ENCODE results near the gene TMTC1.

TMTC1 gene

DNA sequence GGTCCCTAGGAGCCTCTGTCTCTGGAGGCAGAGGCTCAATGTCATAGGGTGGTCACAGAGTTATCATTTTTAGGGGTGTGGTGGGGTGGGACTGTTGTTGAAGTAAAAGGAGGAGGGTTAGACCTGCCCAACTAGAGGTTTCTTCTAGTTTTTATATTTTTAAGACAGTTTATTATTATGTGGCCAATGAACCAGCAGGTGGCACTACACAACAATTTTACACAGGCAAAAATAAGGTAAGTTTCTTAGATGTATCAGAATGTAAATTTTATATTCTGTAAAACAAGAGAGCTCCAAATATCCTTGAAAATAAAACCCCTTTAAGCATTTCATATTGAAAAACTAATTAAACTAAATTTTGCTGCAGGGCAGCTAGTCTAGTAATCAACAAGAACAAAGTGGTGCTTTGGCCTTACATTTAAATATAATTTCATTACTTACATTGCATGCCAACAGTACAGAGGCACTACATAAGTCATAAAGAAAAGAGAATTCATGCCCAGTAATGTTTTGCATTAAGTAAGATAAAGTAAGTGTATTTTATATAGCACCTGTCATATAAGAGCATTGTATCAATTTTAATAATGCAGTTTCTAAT is 264.1 kb downstream of the TMTC1 start:
- no peak for DNase-seq

- DNase-seq: no peak
These were observed 265.3 kb downstream of the TMTC1 start for GRCh38 chr12:29518407-29518806.

GRCh38 chr12:29517264-29517663 is 266.5 kb downstream of the TMTC1 start:
- DNase-seq: no peak

DNA sequence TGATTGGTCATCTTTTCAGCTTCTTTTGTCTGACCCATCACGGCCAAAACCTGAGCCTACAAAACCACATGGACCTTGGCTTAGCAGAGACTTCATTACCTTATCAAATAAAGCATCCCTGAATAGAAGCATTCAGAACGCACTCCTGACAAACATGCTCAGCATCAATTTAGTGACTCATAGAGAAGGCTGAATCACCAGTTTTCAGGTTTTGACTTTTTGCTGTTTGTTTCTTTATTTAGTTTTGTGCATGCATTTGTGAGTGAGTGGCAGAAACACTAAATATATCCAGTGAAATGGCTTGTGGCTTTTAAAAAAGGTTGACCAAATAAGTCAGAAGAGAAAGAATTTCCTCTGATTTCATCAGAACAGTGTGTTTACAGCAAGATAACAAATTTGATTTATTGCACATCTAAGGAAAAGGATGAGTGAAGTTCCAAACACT is 267.3 kb downstream of the TMTC1 start:
- DNase-seq: no peak

- no peak for DNase-seq
These were observed 273.1 kb downstream of the TMTC1 start for GRCh38 chr12:29510591-29511185.

DNA sequence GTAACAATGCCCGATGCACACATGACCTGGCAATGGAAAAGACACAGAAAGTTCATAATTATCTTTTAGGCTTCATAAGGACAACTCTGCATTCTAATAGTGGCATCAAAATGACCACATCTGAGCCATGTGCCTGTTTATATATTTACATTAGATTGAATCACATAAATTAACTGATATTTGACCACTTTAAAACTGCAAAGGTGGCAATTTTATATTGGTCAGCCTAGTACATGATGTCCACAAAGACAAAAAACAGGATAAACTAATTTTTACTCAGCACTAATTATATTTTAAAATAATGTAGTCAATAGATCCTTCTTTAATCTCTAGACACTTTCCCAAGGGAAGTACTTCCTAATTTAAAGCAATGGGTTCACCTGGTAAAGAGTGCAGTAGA is 274.2 kb downstream of the TMTC1 start:
- DNase-seq: no peak

GRCh38 chr12:29508949-29509348 is 274.8 kb downstream of the TMTC1 start:
- DNase-seq: no peak

- DNase-seq: no peak
These were observed 278.6 kb downstream of the TMTC1 start for GRCh38 chr12:29505122-29505521.

DNA sequence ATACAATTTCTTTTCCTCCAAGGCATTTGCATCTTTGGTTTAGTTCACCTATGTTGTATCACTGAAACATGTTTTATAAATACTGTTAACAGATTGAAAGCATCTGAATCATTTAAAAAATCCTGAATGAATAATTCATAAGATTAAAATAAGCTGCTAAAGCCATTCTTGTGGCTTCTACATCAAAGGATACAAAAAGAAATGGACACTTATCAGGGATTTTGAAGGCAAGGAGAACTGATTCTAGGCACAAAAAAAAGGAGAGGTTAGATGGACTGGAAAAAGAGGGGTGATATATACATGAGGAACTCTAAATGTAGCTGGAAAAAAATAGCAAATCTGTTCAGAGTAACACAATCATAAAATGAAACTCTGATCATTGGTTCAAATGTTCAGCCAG is 280.5 kb downstream of the TMTC1 start:
- no peak for DNase-seq

DNA sequence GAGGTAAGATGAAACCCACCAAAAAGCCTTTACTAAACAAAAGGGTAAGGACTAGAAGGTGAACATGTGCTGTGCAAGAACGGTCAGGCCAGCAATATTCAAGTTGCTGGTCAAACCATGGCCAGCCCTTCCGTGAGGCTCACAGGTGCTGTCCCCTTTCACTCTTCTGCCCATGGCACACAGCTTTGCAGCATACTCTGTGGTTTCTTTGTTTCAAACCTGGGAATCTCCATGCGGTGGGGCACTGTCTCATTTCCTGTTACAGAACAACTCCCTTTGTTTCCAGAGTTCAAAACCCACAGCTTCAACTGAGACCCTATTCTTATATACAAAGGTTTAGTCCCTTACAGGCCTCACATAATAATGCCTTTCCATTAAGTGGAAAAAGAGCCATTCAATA is 284.5 kb downstream of the TMTC1 start:
- no peak for DNase-seq

GRCh38 chr12:29497588-29497987 is 286.2 kb downstream of the TMTC1 start, which contains the start of gene OVCH1:
Gene OVCH1, minus strand, starts transcription at chr12:29497686. Its CDS starts 0 bp downstream, at chr12:29497686.
- no peak for DNase-seq

DNA sequence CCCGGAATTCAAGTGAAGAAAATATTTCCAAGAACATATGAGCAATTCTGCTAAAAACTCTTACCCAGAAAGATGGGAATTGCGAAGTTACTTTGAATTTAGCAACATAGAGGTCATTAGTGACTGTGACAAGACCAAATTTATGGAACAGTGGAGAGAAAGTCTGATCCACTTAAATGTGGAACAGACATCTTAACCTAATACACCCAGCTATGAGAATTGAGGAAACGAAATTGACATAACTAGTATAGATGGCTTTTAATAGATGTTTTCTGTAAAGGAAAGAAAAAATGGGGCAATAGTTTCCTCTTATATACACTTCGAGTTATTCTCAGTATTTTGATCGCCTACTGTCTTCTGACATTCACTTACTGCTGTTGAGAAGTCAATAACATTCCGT is 290.9 kb downstream of the TMTC1 start:
- DNase-seq: peak; percentile 49

- DNase-seq: no peak
These were observed 296.8 kb downstream of the TMTC1 start for GRCh38 chr12:29486972-29487371.

GRCh38 chr12:29463198-29463597 is 320.5 kb downstream of the TMTC1 start:
- no peak for DNase-seq

DNA sequence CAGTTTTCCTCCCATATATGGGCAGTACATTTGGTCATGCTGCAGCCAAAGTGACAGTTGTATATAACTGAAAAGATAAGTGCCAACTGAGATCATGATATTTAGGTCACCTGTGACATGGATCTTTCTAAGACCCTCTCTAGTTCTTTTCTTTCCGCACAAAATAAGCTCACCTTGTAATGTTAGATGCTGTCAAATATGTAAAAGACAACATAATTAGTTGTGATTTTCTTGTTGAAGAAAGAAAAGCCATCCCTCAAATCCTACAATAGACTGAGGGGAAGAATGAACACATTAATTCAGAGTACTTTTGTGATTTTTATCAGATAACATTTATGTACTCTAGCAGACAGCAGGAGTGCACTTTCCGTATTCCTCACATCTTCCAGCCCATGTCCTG is 323.7 kb downstream of the TMTC1 start:
- DNase-seq: no peak

DNA sequence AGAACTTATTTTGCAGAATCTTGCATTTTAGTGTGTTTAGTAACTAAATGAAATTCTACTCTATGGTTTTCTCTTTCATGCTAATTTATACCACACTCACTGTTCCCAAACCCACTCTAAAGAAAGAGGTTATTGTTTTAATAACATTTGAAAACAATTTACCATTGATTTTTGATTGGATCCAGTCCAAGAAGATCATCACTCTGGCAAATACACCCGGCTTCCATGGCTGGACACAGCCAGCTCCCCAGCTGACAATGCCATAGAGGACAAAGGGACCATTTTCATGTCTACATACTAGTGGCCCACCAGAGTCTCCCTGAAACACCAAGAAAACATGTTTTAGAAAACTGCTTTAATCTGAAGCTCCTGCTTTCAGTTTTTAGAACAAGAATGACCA is 328.7 kb downstream of the TMTC1 start:
- no peak for DNase-seq

GRCh38 chr12:29451888-29452287 is 331.9 kb downstream of the TMTC1 start:
- no peak for DNase-seq

Measured in SIG-M5 (cell line).